ENCODE data around the gene FGF14.

DNA sequence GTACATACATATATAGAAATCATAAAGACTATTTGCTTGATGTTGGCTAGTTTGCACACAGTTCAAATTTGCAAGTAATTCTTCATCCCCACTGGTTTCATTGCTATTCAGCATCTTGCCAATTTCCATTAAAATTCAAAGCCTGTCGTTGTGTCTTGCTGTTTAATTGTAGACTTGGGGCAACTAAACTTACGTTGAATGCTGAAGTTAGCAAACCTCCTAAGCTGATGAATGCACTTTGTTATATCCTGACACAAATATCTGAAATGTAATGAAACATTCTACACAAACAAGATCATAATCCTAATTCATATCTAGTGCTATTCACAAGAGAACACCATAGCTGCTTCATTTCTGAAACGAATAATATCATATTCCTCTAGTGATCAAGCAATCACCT is 568.2 kb downstream of the FGF14 start:
- TF ChIP-seq, protein P1, sequence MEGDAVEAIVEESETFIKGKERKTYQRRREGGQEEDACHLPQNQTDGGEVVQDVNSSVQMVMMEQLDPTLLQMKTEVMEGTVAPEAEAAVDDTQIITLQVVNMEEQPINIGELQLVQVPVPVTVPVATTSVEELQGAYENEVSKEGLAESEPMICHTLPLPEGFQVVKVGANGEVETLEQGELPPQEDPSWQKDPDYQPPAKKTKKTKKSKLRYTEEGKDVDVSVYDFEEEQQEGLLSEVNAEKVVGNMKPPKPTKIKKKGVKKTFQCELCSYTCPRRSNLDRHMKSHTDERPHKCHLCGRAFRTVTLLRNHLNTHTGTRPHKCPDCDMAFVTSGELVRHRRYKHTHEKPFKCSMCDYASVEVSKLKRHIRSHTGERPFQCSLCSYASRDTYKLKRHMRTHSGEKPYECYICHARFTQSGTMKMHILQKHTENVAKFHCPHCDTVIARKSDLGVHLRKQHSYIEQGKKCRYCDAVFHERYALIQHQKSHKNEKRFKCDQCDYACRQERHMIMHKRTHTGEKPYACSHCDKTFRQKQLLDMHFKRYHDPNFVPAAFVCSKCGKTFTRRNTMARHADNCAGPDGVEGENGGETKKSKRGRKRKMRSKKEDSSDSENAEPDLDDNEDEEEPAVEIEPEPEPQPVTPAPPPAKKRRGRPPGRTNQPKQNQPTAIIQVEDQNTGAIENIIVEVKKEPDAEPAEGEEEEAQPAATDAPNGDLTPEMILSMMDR (IDR thresholded peaks at IDR 0.05), result no peak
- TF ChIP-seq POLR2A (IDR thresholded peaks at IDR 0.05) (no peak), POLR2AphosphoS5 (IDR thresholded peaks at IDR 0.05) (no peak)
